Measurements from ENCODE around the gene WDR18. TPM values are rescaled to one million over a fixed set of nuclear protein-coding genes. Genes with fewer than 3 reads are reported as not detected.
A peak's percentile ranks its signal among the peaks of the same experiment; 100 is the strongest.

Gene WDR18
- total and polyA plus RNA-seq, 4 donors: 24.3 to 45.3 (median 37.7) TPM

DNA sequence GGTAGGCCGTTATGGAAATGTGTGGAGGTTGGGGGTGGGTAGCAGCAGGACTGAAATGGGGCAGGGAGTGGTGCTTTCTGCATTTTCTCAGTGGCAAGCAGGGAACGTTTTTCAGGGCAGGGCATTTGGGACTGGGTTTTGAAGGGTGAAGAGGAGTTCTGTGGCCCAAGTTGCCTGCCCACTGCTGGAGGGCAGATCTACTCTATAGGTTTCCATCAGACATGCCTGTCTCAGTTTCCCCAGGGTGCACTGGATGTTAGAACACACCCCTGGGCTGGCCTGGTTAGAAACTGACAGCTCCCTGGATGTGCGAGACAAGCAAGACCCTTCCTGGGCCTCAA lies 15.2 kb downstream of the WDR18 start (continued):
- TF ChIP-seq, protein P1, sequence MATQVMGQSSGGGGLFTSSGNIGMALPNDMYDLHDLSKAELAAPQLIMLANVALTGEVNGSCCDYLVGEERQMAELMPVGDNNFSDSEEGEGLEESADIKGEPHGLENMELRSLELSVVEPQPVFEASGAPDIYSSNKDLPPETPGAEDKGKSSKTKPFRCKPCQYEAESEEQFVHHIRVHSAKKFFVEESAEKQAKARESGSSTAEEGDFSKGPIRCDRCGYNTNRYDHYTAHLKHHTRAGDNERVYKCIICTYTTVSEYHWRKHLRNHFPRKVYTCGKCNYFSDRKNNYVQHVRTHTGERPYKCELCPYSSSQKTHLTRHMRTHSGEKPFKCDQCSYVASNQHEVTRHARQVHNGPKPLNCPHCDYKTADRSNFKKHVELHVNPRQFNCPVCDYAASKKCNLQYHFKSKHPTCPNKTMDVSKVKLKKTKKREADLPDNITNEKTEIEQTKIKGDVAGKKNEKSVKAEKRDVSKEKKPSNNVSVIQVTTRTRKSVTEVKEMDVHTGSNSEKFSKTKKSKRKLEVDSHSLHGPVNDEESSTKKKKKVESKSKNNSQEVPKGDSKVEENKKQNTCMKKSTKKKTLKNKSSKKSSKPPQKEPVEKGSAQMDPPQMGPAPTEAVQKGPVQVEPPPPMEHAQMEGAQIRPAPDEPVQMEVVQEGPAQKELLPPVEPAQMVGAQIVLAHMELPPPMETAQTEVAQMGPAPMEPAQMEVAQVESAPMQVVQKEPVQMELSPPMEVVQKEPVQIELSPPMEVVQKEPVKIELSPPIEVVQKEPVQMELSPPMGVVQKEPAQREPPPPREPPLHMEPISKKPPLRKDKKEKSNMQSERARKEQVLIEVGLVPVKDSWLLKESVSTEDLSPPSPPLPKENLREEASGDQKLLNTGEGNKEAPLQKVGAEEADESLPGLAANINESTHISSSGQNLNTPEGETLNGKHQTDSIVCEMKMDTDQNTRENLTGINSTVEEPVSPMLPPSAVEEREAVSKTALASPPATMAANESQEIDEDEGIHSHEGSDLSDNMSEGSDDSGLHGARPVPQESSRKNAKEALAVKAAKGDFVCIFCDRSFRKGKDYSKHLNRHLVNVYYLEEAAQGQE (IDR thresholded peaks at IDR 0.05): no peak
- TF ChIP-seq NR2F2 (IDR thresholded peaks at IDR 0.05) (no peak), JUND (IDR thresholded peaks at IDR 0.05) (no peak), RAD21 (IDR thresholded peaks at IDR 0.05) (no peak), FOXA2 (IDR thresholded peaks at IDR 0.05) (no peak), HNF4G (IDR thresholded peaks at IDR 0.05) (no peak), TAF1 (conservative IDR thresholded peaks at IDR 0.05) (no peak), GABPA (IDR thresholded peaks at IDR 0.05 in 1 of 2, conservative IDR thresholded peaks at IDR 0.05 in 1 of 2) (no peak)

DNA sequence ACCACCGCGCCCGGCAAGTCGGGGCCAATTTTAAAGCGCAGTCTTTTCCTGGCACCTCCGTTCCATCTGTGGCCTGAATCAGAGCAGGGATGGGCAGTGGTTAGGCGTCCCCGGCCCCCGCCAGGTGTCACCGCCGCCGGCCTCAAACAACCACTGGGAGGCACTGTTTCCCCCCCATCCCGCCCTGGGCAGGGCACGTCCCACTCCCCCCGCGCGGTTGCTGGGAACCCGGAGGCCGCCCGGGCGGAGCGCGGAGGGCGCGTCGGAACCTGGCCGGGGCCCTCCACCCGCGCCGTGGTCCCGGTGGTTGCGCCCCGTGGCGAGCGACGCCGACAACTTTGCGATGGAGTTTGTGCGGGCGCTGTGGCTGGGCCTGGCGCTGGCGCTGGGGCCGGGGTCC lies 15.9 kb downstream of the WDR18 start, which contains the start of gene GRIN3B:
TSS of gene GRIN3B (plus strand) at position 325 of the 400 bp plus-strand sequence. CDS start at position 344, 19 bp downstream.
- H3K4me3 ChIP-seq (ENCODE audit: low read depth in 1 of 3, low read length in 3 of 3): peak within 1 kb of the TSS in 1 of 3 donors; percentile 26
- H3K9ac ChIP-seq (ENCODE audit: low read depth in 1 of 2, low read length in 2 of 2): no peak within 1 kb of the TSS
- no peaks in the 10 kb centered on the region for H3K36me3 ChIP-seq (ENCODE audit: control insufficient read depth in 4 of 4, insufficient read depth in 3 of 4, low read depth in 1 of 4, low read length in 3 of 4)
- peaks cover 0 to 4% (median 3%) of the 10 kb centered on the region in 4 donors for H3K27me3 ChIP-seq (ENCODE audit: control insufficient read depth in 4 of 4, insufficient read depth in 4 of 4, low read length in 3 of 4)
- WGBS: 4% methylated on average over 43 of the region's 43 CpGs
- peak; percentile 61 for DNase-seq (ENCODE audit: low spot score)
- TF ChIP-seq, protein P2, sequence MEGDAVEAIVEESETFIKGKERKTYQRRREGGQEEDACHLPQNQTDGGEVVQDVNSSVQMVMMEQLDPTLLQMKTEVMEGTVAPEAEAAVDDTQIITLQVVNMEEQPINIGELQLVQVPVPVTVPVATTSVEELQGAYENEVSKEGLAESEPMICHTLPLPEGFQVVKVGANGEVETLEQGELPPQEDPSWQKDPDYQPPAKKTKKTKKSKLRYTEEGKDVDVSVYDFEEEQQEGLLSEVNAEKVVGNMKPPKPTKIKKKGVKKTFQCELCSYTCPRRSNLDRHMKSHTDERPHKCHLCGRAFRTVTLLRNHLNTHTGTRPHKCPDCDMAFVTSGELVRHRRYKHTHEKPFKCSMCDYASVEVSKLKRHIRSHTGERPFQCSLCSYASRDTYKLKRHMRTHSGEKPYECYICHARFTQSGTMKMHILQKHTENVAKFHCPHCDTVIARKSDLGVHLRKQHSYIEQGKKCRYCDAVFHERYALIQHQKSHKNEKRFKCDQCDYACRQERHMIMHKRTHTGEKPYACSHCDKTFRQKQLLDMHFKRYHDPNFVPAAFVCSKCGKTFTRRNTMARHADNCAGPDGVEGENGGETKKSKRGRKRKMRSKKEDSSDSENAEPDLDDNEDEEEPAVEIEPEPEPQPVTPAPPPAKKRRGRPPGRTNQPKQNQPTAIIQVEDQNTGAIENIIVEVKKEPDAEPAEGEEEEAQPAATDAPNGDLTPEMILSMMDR (IDR thresholded peaks at IDR 0.05; ENCODE audit: low read depth, low read length, missing input control): peak; percentile 25
- TF ChIP-seq HNF4G (IDR thresholded peaks at IDR 0.05) (no peak), GABPA (IDR thresholded peaks at IDR 0.05 in 1 of 2, conservative IDR thresholded peaks at IDR 0.05 in 1 of 2) (no peak), RAD21 (IDR thresholded peaks at IDR 0.05) (peak in 1 of 2 donors; percentile 50)
- no peak within 1 kb of the TSS for H3K27ac ChIP-seq (ENCODE audit: low read depth in 1 of 2, low read length in 2 of 2)
- H3K4me1 ChIP-seq (ENCODE audit: control insufficient read depth in 4 of 4, insufficient read depth in 4 of 4, low read length in 3 of 4): peaks cover 11 to 25% (median 18%) of the 10 kb centered on the region in 4 donors
- no peaks in the 10 kb centered on the region for H3K9me3 ChIP-seq (ENCODE audit: control insufficient read depth in 4 of 4, low read length in 3 of 4)

DNA sequence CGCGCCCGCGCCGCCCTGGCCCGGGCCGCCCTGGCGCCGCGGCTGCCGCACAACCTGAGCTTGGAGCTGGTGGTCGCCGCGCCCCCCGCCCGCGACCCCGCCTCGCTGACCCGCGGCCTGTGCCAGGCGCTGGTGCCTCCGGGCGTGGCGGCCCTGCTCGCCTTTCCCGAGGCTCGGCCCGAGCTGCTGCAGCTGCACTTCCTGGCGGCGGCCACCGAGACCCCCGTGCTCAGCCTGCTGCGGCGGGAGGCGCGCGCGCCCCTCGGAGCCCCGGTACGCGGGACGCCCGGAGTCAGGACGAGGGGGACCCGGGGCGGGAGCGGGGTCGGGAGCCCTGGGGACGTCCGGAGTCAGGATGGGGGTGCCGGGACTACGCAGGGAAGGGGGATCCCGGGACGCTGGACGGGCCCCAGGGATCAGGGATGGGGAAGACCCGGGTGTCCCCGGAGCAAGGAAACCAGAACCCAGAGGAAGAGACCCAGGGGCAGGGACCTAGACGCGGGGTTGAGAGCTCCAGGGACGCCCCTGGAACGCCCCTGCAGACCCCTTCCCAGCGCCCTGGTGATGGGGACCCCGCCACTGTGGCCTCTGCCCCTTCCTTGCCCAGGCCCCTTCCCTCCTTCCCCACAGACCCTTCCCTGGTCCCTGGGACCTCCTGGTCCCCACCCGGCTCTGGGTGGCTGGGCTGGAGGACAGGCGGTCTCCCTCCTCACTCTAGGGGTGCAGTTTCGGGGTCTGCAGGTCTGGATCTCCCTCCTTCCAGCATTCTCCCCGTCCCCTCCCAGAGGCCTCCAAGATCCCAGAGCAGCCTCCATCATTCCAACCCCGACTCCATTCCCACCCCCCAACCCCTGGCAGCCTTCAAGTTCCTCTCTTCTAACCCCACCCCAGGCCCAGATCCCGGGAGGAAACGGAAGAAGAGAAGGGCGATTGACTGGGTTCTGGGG lies 16.7 kb downstream of the WDR18 start:
- no peak overlapping the region for H3K9ac ChIP-seq (ENCODE audit: low read depth in 1 of 2, low read length in 2 of 2)
- DNase-seq (ENCODE audit: low spot score): no peak
- H3K27ac ChIP-seq (ENCODE audit: low read depth in 1 of 2, low read length in 2 of 2): no peak overlapping the region
- no peaks in the 10 kb centered on the region for H3K9me3 ChIP-seq (ENCODE audit: control insufficient read depth in 4 of 4, low read length in 3 of 4)
- H3K36me3 ChIP-seq (ENCODE audit: control insufficient read depth in 4 of 4, insufficient read depth in 3 of 4, low read depth in 1 of 4, low read length in 3 of 4): no peaks in the 10 kb centered on the region
- H3K4me1 ChIP-seq (ENCODE audit: control insufficient read depth in 4 of 4, insufficient read depth in 4 of 4, low read length in 3 of 4): peaks cover 3 to 17% (median 12%) of the 10 kb centered on the region in 4 donors
- H3K27me3 ChIP-seq (ENCODE audit: control insufficient read depth in 4 of 4, insufficient read depth in 4 of 4, low read length in 3 of 4): peaks cover 0 to 4% (median 3%) of the 10 kb centered on the region in 4 donors
- peak overlapping the region in 1 of 3 donors; percentile 26 for H3K4me3 ChIP-seq (ENCODE audit: low read depth in 1 of 3, low read length in 3 of 3)
- 6% methylated on average over 73 of the region's 73 CpGs for WGBS
- TF ChIP-seq RXRA (IDR thresholded peaks at IDR 0.05): no peak
- no peak for TF ChIP-seq TAF1 (conservative IDR thresholded peaks at IDR 0.05)
- TF ChIP-seq FOXA2 (IDR thresholded peaks at IDR 0.05): no peak
- TF ChIP-seq, protein P3, sequence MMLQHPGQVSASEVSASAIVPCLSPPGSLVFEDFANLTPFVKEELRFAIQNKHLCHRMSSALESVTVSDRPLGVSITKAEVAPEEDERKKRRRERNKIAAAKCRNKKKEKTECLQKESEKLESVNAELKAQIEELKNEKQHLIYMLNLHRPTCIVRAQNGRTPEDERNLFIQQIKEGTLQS (IDR thresholded peaks at IDR 0.05): no peak
- no peak for TF ChIP-seq HNF4A (conservative IDR thresholded peaks at IDR 0.05)
- TF ChIP-seq, protein P1 (IDR thresholded peaks at IDR 0.05): no peak
- TF ChIP-seq, protein P4, sequence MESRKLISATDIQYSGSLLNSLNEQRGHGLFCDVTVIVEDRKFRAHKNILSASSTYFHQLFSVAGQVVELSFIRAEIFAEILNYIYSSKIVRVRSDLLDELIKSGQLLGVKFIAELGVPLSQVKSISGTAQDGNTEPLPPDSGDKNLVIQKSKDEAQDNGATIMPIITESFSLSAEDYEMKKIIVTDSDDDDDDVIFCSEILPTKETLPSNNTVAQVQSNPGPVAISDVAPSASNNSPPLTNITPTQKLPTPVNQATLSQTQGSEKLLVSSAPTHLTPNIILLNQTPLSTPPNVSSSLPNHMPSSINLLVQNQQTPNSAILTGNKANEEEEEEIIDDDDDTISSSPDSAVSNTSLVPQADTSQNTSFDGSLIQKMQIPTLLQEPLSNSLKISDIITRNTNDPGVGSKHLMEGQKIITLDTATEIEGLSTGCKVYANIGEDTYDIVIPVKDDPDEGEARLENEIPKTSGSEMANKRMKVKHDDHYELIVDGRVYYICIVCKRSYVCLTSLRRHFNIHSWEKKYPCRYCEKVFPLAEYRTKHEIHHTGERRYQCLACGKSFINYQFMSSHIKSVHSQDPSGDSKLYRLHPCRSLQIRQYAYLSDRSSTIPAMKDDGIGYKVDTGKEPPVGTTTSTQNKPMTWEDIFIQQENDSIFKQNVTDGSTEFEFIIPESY (IDR thresholded peaks at IDR 0.05): no peak
- TF ChIP-seq FOXA1 (IDR thresholded peaks at IDR 0.05): no peak
